Ecto neural progenitor cell (in vitro differentiated cells): ENCODE data around the gene SRF.

Experiments
- DNase-seq: peaks from one replicate; pipeline ENCODE4 v3.0.0-alpha.2; 2018; ENCODE audit warnings: low spot score

SRF gene

GRCh38 chr6:43217351-43217750, 46.3 kb downstream of the SRF start:
- DNase-seq: no peak

GRCh38 chr6:43219119-43219518, 48.0 kb downstream of the SRF start:
- DNase-seq: no peak

GRCh38 chr6:43219814-43220213, 48.7 kb downstream of the SRF start:
- DNase-seq: no peak

DNA sequence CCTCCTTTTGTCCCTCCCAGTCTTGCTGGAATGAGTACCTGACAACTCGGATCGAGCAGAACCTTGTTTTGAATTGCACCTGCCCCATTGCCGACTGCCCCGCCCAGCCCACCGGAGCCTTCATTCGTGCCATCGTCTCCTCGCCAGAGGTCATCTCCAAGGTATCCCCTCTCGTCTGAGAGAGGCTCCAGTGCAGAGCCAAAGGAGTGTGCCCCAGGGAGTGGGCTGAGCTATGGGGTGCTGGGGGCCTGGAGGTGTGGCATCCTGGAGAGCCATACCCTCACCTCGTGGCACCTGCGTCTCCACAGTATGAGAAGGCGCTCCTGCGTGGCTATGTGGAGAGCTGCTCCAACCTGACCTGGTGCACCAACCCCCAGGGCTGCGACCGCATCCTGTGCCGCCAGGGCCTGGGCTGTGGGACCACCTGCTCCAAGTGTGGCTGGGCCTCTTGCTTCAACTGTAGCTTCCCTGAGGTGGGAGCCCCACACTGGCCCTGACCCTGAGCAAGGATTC, 49.4 kb downstream of the SRF start:
- no peak for DNase-seq

DNA sequence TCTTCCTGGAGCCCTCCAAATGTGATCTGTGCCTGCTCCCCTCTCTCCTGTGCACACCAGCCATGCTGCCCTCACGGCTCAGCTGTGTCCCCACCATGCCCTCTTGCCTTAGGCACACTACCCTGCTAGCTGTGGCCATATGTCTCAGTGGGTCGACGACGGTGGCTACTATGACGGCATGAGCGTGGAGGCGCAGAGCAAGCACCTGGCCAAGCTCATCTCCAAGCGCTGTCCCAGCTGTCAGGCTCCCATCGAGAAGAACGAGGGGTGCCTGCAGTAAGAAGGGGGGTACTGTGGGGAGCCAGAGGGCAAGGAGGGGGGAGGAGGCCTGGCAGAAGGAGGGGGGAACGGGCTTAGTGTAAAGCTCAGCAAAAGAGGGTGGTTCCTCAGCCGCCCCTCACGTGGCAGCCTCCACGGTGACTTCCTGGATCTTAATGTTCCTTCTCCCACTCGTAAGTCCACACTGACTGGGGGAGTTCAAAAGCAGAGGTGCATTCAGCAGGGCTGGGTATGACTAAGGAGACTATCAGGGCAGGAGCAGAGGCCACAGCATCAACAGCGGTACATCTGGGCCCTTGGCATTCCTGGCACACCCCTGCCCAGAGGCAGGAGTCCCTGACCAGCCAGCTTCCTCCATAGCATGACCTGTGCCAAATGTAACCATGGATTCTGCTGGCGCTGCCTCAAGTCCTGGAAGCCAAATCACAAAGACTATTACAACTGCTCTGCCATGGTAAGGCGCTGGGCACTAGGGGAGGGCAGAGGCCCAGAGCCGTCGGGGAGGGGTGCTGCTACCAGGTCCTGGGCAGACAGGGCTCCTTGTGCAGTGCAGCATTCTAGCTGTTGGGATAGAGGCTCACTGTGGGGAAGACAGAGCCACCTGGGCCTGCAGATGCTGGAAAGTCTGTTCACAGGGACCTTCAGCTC, 50.2 kb downstream of the SRF start:
- no peak for DNase-seq

DNA sequence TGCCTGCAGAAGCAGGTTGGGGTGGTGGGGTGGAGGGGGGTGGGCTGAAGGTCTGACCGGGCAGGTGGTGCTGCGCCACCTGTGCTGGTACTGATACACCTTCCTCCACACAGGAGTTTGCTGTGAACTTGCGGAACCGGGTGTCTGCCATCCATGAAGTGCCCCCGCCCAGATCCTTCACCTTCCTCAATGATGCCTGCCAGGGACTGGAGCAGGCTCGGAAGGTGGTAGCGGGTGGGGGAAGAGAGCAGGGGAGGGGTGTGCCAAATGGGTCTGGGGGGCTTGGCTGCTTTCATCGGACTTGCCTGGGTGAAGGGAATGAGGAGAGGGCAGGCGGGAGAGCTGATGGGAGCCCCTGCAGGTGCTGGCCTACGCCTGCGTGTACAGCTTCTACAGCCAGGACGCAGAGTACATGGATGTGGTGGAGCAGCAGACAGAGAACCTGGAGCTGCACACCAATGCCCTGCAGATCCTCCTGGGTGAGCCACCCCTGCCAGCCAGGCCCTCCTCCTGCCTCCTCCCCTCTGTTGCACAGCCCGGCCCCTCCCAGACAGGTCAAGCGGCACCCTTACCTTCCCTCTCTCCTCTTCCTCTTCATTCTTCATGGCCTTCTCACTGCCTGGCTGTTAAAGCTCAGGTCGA, 51.5 kb downstream of the SRF start:
- DNase-seq: no peak

GRCh38 chr6:43223175-43223574, 52.1 kb downstream of the SRF start:
- DNase-seq: no peak

- no peak for DNase-seq
These were observed 55.3 kb downstream of the SRF start for GRCh38 chr6:43226192-43226851.

DNA sequence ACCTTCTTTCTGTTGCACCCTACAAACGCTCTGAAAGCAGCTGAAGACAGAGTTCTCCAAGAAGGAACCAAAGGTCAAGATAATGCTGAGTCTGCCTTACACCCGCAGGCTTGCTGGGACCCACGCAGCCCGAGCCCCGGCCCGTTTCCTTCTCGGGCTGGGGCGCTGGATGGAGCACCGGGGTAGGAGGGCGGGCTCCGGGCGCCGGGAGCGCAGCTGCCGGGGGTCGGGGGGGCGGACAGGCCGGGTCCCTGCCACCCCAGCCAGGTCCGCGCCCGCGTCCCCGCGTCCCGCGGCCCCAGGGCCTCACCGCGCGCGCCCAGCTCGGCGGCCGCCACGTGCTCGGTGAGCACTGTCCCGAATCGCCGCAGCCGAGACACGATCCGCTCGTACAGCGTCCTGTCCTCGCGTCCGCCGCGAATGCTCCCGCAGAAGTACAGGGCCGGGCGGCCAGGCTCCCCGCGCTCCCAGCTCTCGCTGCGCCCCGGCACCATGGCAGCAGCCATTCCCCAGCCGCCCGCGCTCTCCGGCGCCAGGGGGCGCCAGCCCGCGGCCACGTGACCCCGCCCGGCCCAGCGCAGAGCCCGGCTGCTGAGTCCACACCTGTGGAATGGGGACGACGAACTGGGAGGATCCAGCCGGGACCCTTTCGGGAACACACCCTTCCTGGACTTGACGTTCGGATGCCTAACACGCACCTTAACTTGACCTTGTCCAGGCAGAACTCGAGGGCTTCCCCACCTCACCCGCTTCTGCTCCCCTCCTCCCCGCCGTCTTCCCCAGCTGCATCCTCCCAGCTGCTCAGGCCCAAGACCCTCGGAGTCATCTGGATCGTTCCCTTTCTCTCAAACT, 58.1 kb downstream of the SRF start, which contains the start of gene DNPH1:
Gene DNPH1 (minus strand): TSS at position 531 of the 852 bp plus-strand sequence. CDS start 25 bp downstream, at position 506.
- DNase-seq: peak; percentile 87

DNA sequence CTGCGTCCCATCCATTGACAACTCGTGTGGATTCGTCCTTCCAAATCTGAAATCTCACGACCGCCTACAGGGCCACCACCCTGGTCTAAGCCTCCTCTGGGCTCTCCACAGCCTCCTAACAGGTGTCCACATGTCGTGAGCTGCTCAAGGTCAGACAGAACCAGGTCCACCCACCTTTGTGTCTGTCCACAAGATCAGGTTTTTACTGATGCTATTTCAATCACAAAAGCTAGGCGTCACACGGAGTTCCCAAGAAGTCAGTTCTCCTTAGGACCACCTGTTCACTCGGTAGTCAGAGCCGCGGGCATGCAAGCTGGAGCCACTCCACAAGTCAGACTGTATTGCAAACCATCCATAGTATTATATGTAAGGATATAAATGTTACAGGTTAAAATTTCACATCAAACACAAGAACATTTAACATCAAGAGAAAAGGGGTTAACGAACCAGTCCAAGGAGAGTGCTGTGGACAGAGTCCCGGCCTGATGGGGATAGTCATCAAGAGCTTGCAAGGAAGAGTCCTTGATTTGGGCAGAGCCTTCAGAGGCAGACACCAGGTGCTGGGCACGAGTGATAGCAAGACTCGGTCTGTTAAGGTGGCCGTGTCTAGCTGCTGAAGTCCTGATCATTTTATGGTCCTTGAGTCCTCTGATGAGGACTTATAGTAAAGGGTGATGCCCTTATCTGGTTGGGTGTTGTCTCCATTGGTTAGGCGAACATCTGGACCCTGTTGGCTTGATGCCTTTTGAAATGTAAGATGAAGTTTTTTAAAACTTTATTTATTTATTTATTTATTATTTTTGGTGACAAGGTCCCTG, 58.9 kb downstream of the SRF start:
- DNase-seq: no peak

GRCh38 chr6:43231053-43231452, 60.0 kb downstream of the SRF start:
- no peak for DNase-seq
